ENCODE data around the gene SCO1.
"Not testable (repeated sequence)": the region's sequence is repeated elsewhere in the genome, so short reads cannot be mapped to it uniquely, and the experiment has no call there.

GRCh38 chr17:10732121-10732520 lies 34.8 kb upstream of the SCO1 start:
- not testable (repeated sequence) for TF ChIP-seq CTCF, POLR2A (IDR thresholded peaks at IDR 0.05)

Data from stomach (tissue), 4 donors.